ENCODE data around the gene MVB12A. TPM values are rescaled to one million over a fixed set of nuclear protein-coding genes. Genes with fewer than 3 reads are reported as not detected.

MVB12A gene
- total and polyA plus RNA-seq, 10 of the 15 experiments (the other 5 are each of a cell fraction or from before 2014, with no cell fraction given) = 1.2 to 47.6 (median 26.3) TPM

DNA sequence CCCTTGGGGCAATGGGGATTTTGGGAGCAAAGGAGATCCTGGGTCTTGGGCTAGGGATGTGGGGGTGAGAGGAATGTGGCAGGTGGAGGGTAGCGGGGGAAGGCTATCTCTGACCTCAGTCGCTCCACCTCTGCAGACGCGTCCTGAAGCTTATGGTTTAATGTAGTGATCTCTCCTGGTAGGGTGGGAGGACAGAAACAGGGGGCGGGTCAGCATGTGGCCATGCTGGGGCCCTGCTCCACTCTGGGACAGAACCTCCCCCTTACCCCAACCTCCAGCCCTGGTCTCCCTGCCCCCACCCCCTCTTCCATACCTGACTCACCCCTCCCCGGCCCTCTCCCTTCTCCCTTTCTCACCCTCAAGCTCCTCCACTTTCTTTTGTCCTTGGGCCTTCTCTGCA is 15.8 kb upstream of the MVB12A start:
- ChIA-PET CTCF (interaction anchor here (1.5 to 1.6 kb wide), 2 partner anchors 14 to 15 kb away, joined by 4 to 5 read pairs; partner anchors contain the start of gene MVB12A), RAD21 (ENCODE audit: unreplicated experiment) (interaction anchor here (0.6 to 1.0 kb wide), 2 partner anchors 16 to 449 kb away, joined by 3 to 4 read pairs; partner anchors contain the start of gene MVB12A), POLR2A (interaction anchor here (0.7 to 1.3 kb wide), 4 partner anchors 95 to 189 kb away, joined by 3 to 4 read pairs (median 4); partner anchors contain the start of genes DDA1 and USE1), SMC1A (ENCODE audit: uncharacterized antibody, unreplicated experiment) (interaction anchor here (0.8 kb wide), 1 partner anchor 9 kb away, joined by 3 read pairs; no protein-coding TSS in a partner anchor)
- in situ Hi-C loops (cut with MboI) (no loop called here), intact Hi-C loops (cut with micrococcal nuclease; ENCODE audit: unreplicated experiment) (no loop called here)
- Histone ChIP-seq H4K20me1 (ENCODE audit: control insufficient read depth, insufficient read depth) (peaks cover 3% of the 10 kb centered on the region; the same call in 1 of the 2 replicates), H3K79me2 (ENCODE audit: control insufficient read depth, insufficient read depth, low read length) (peaks cover 67% of the 10 kb centered on the region), H3K4me2 (ENCODE audit: control insufficient read depth, insufficient read depth) (peak overlapping the region; percentile 82; the same call in 1 of the 2 replicates), H3K27me3 (replicated peaks in 1 of 2; ENCODE audit: control insufficient read depth in 2 of 2, insufficient read depth in 2 of 2, low read length in 1 of 2) (no peaks in the 10 kb centered on the region), H2AFZ (ENCODE audit: control insufficient read depth, low read depth, low read length) (no peak overlapping the region), H3K36me3 (ENCODE audit: control insufficient read depth in 2 of 2, insufficient read depth in 2 of 2, low read length in 1 of 2) (peaks cover 11 to 23% of the 10 kb centered on the region in 2 experiments), H3K27ac (ENCODE audit: control insufficient read depth, insufficient read depth) (peak overlapping the region; percentile 99), H3K9me3 (replicated peaks; ENCODE audit: control insufficient read depth, insufficient read depth, low read length) (no peaks in the 10 kb centered on the region), H3K4me3 (peak overlapping the region; percentile 83), H3K4me1 (ENCODE audit: control insufficient read depth, insufficient read depth, low read length) (peaks cover 6% of the 10 kb centered on the region), H3K9ac (ENCODE audit: control insufficient read depth, insufficient read depth, low read length) (peak overlapping the region; percentile 95)
- 78% methylated on average over 5 of the region's 6 CpGs for WGBS (ENCODE audit: insufficient coverage, insufficient replicate concordance, low lambda C conversion rate, missing lambda C conversion rate)
- no peak for DNase-seq (ENCODE audit: low read depth, low spot score)
- TF ChIP-seq RELA (IDR thresholded peaks at IDR 0.05; ENCODE audit: borderline replicate concordance, partially characterized antibody) (no peak), CHD4 (IDR thresholded peaks at IDR 0.05) (no peak), RAD51 (IDR thresholded peaks at IDR 0.05) (no peak), WRNIP1 (IDR thresholded peaks at IDR 0.05; ENCODE audit: borderline replicate concordance, low read depth, low read length) (no peak), MTA2 (IDR thresholded peaks at IDR 0.05; ENCODE audit: low read depth) (no peak), ZSCAN29 (IDR thresholded peaks at IDR 0.05) (no peak), NFYA (IDR thresholded peaks at IDR 0.05; ENCODE audit: borderline replicate concordance, low read depth, low read length) (no peak)
- ATAC-seq = peak; percentile 6
- no peak for FAIRE-seq
- BruUV-seq (replicated peaks) = no TSS peak
